Measurements from ENCODE around the gene DDX5. TPM values are rescaled to one million over a fixed set of nuclear protein-coding genes. Genes with fewer than 3 reads are reported as not detected.
A peak's percentile ranks its signal among the peaks of the same experiment; 100 is the strongest.

The DDX5 gene
- polyA plus RNA-seq, 2 of the 4 experiments (the other 2 are of a cell fraction): 841 to 1,011 TPM

GRCh38 chr17:64515419-64515818, 9.3 kb upstream of the DDX5 start:
- CTCF ChIA-PET: interaction anchor here (0.9 to 3.1 kb wide), 7 partner anchors 8 to 126 kb away, joined by 3 to 16 read pairs (median 4); partner anchors contain the start of genes CEP95 and DDX5

GRCh38 chr17:64509179-64509578, 3.1 kb upstream of the DDX5 start:
- peak overlapping the region; percentile 94 for H3K4me2 ChIP-seq
- no peak for DNase-seq (ENCODE audit: low read depth in 1 of 2, low spot score in 1 of 2)
- no peak for FAIRE-seq
- CTCF ChIA-PET: interaction anchor here (0.6 to 1.7 kb wide), 5 partner anchors 12 to 592 kb away, joined by 3 to 6 read pairs (median 4); partner anchors contain the start of gene POLG2
- no peaks in the 10 kb centered on the region for H3K9me3 ChIP-seq
- H3K4me3 ChIP-seq: no peak overlapping the region
- ATAC-seq: no peak
- H3K27ac ChIP-seq: no peak overlapping the region
- TF ChIP-seq RAD21 (conservative IDR thresholded peaks at IDR 0.05 in 1 of 2, IDR thresholded peaks at IDR 0.05 in 1 of 2) (no peak), JUNB (IDR thresholded peaks at IDR 0.05) (no peak), NFE2L2 (conservative IDR thresholded peaks at IDR 0.05; ENCODE audit: low read length) (no peak), HOXB13 (CRISPR knock-in tag; IDR thresholded peaks at IDR 0.05; ENCODE audit: low read depth) (no peak), ESRRA (IDR thresholded peaks at IDR 0.05; ENCODE audit: borderline replicate concordance, low read length) (no peak), TFCP2L1 (CRISPR knock-in tag; IDR thresholded peaks at IDR 0.05) (no peak), EHMT2 (IDR thresholded peaks at IDR 0.05; ENCODE audit: low read depth) (no peak), RNF2 (IDR thresholded peaks at IDR 0.05; ENCODE audit: borderline replicate concordance, low read depth) (no peak), MAX (IDR thresholded peaks at IDR 0.05) (no peak), TP53 (CRISPR knock-in tag; IDR thresholded peaks at IDR 0.05) (no peak), REST (IDR thresholded peaks at IDR 0.05) (no peak), PBX3 (IDR thresholded peaks at IDR 0.05) (no peak), USF2 (IDR thresholded peaks at IDR 0.05) (no peak), JUN (IDR thresholded peaks at IDR 0.05) (no peak), BHLHE40 (IDR thresholded peaks at IDR 0.05; ENCODE audit: low read depth, low read length) (no peak)
- POLR2A ChIA-PET: no interaction called here
- 94% methylated on average over 6 of the region's 6 CpGs for WGBS (ENCODE audit: missing lambda C conversion rate)
- H3K4me1 ChIP-seq: peaks cover 17% of the 10 kb centered on the region

More at GRCh38 chr17:64515419-64515818, 9.3 kb upstream of the DDX5 start:
- no peak for TF ChIP-seq POLR2AphosphoS2 (conservative IDR thresholded peaks at IDR 0.05; ENCODE audit: low read length)
- no peak for TF ChIP-seq KDM5A (IDR thresholded peaks at IDR 0.05)
- no peak for TF ChIP-seq HOXB13 (CRISPR knock-in tag; IDR thresholded peaks at IDR 0.05; ENCODE audit: low read depth)
- peak in 1 of 2 experiments; percentile 28; a peak in 3 of 6 replicates for ATAC-seq
- no peak for DNase-seq (ENCODE audit: low read depth in 1 of 2, low spot score in 1 of 2)
- no peaks in the 10 kb centered on the region for H3K9me3 ChIP-seq
- POLR2A ChIA-PET: interaction anchor here (2.2 kb wide), 1 partner anchor 9 kb away, joined by 17 read pairs; the partner anchor contains the start of genes CEP95 and DDX5
- no peak for FAIRE-seq
- H3K27ac ChIP-seq: no peak overlapping the region
- 95% methylated on average over 2 of the region's 2 CpGs for WGBS (ENCODE audit: missing lambda C conversion rate)
- H3K4me1 ChIP-seq: no peaks in the 10 kb centered on the region
- H3K4me2 ChIP-seq: no peak overlapping the region
- no peak overlapping the region for H3K4me3 ChIP-seq

- TF ChIP-seq HMGXB4 (CRISPR knock-in tag; IDR thresholded peaks at IDR 0.05; ENCODE audit: borderline replicate concordance): no peak
- TF ChIP-seq EHMT2 (IDR thresholded peaks at IDR 0.05; ENCODE audit: low read depth): no peak
- no peak for TF ChIP-seq SREBF2 (IDR thresholded peaks at IDR 0.05)
- TF ChIP-seq HOXB13 (CRISPR knock-in tag; IDR thresholded peaks at IDR 0.05; ENCODE audit: low read depth): no peak
- TF ChIP-seq RAD21 (conservative IDR thresholded peaks at IDR 0.05 in 1 of 2, IDR thresholded peaks at IDR 0.05 in 1 of 2): no peak
- TF ChIP-seq CEBPB (IDR thresholded peaks at IDR 0.05): no peak
- TF ChIP-seq KDM5A (IDR thresholded peaks at IDR 0.05): no peak
- TF ChIP-seq MYC (IDR thresholded peaks at IDR 0.05; ENCODE audit: borderline replicate concordance, low read length): no peak
- no peak for TF ChIP-seq EHF (CRISPR knock-in tag; IDR thresholded peaks at IDR 0.05)
- TF ChIP-seq CBX2 (IDR thresholded peaks at IDR 0.05; ENCODE audit: borderline replicate concordance, low read depth): no peak
- DNase-seq (ENCODE audit: low read depth in 1 of 2, low spot score in 1 of 2) (no peak), ATAC-seq (no peak), FAIRE-seq (no peak)
- Histone ChIP-seq H3K4me1 (peaks cover 22% of the 10 kb centered on the region), H3K9me3 (no peaks in the 10 kb centered on the region), H3K27ac (no peak overlapping the region), H3K4me2 (peak overlapping the region; percentile 94), H3K4me3 (peak overlapping the region; percentile 91)
- POLR2A ChIA-PET: no interaction called here
- WGBS (ENCODE audit: missing lambda C conversion rate): 91% methylated on average over 2 of the region's 2 CpGs
- CTCF ChIA-PET: interaction anchor here (0.9 to 1.7 kb wide), 3 partner anchors 12 to 592 kb away, joined by 3 to 6 read pairs (median 3); partner anchors contain the start of gene POLG2
These were observed 2.6 kb upstream of the DDX5 start for GRCh38 chr17:64508683-64509082.

All from A549 (cell line).